Measurements from ENCODE around the gene ADAMTS3.
"Not testable (repeated sequence)": the region's sequence is repeated elsewhere in the genome, so short reads cannot be mapped to it uniquely, and the experiment has no call there.

The ADAMTS3 gene

DNA sequence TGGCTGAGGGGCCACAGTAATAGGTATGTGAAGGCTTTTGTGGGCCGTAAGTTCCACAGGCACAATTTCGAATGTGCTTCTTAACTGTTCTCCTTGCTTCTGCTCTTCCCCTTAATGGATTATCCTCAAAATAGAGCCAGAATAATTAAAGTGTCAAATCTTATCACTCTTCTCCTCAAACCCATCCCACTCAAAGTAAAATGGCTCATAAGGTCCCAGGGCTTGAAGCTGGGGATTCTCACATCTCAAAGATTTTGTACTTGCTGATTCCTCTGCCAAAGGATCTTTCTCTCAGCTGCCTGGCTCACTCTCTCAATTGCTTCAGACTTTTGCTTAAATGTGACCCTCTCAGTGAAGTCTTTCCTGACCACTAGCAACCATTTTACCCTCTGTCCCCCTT, 16.6 kb downstream of the ADAMTS3 start:
- DNase-seq (ENCODE audit: low read depth): no peak

DNA sequence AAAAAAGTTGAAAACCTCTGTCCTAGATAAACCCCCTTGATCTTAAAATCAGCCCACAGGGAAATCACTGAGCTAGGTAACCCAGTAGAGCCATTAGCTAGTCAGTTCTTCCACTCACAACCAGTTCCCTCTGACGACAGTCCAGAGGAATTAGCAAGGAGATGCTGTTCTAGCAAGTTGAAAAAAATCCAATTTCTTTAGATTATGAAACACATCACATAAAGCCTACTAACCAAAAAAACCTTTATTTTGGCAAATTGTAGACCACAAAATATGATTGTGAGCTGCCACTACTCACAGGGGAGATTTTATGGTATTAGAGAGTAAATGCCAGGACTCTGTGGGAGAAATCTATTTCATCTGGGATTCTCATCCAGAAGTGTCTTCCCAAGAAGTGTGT, 22.6 kb downstream of the ADAMTS3 start:
- no peak for DNase-seq (ENCODE audit: low read depth)

DNA sequence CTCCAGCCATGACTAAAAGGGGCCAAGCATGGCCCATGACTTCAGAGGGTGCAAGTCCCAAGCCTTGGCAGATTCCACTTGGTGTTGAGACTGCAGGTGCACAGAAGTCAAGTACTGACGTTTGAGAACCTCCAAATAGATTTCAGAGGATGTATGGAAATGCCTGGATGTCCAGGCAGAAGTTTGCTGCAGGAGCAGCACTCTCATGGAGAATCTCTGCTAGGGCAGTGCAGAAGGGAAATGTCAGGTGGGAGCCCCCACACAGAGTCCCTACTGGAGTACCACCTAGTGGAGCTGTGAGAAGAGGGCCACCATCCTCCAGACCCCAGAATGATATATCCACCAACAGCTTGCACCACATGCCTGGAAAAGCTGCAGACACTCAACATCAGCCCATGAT, 28.3 kb downstream of the ADAMTS3 start:
- DNase-seq (ENCODE audit: low read depth): not testable (repeated sequence)

DNA sequence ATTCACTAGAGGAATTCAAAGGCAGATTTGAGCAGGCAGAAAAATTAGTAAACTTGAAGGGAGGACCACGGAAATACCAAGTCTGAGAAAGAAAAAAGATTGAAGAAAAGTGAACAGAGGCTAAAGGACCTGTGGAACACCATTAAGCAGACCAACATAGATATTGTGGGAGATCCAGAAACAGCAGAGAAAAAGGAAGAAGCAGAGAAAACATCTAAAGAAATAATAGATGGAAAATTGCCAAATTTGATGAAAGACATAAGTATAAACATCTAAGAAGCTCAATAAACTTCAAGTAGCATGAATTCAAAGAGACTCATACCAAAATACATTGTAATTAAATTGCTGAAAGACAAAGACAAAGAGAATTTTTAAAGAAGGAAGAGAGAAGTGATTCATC, 31.0 kb downstream of the ADAMTS3 start:
- no peak for DNase-seq (ENCODE audit: low read depth)

DNA sequence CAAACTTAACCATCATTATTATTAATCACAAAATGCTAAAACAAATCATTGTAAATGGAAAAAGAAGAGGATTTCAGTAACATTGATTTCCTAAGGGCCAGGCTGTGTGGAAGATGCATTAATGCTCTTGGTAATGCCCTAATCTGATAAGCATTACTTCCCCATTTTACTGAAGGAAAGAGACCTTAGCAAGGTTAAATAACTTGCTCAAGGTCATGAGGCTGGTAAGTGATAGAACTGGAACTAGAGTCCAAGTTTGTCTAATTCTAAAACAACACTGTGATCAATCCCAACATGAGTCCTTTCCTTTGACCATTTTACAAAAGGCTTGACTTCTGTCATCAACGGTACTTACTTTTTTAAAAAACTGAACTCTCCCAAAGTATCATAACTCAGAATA, 32.6 kb downstream of the ADAMTS3 start:
- DNase-seq (ENCODE audit: low read depth): no peak

DNA sequence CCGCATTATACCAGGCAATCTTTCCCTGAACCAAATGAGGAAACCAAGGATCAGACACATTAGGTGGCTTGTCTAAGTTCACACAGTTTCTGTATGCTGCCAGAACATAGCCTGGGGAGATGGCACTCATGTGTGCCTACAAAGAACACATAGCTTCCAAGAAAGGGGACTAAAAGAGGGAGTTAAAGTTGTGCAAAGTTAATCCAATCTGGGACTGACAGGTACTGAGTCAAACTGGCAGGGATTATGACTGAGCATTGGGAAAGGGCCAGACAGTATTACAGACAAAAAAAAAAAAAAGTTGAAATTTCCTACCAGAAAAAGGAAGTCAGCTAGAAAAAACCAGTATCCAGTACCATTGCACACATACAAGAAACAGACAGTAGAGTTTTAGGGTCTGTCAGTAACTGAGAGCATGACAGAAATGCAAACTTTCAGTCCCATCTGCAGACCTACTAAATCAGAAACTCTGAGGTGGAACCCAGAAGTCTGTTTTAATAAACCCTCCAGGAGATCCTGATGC, 37.2 kb downstream of the ADAMTS3 start:
- DNase-seq (ENCODE audit: low read depth): no peak

DNA sequence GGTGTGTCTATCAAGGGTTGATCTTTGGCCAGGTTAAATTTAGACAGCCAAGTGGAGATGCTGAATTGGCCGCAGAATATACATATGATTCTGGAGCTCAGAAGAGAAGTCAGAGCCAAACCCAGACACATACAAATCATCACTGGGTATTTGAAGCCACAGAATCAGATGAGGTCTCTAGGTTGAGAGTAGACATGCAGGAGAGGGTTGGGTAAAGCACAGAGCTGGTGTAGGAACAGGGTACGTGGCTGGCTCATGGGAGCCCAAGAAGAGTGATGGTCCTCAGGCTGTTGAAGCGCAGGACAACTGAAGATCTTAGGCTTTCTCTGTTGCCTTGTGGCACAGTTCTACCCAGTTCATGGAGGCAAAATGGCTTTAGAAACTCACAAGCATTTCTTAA, 37.7 kb downstream of the ADAMTS3 start:
- no peak for DNase-seq (ENCODE audit: low read depth)

DNA sequence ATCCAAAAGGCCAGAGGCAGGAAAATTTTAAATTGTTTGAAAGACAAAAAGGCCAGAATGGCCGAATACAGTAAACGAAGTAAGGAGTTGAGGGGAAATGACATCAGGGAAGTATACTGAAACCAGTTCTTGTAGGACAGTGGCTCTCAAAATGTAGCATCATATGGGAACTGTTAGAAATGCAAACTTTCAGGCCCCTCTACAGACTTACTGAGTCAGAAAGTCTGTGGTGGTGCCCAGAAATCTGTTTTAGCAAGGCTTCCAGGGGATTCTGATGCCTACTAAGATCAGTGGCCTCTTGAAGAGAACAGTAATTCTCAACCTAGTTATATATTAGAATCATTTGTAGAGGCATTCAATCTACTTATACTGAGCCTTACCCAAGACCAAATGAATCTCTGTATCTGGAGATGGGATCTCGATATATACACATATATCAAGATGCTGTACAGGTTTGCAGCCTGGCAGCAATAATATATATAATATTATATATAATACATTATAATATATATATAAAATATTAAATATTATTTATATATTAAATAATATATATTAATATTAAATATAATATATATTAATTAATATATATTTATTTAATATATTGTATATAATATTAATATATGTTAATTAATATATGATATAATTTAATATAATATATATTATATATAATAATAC, 39.7 kb downstream of the ADAMTS3 start:
- DNase-seq (ENCODE audit: low read depth): no peak

DNA sequence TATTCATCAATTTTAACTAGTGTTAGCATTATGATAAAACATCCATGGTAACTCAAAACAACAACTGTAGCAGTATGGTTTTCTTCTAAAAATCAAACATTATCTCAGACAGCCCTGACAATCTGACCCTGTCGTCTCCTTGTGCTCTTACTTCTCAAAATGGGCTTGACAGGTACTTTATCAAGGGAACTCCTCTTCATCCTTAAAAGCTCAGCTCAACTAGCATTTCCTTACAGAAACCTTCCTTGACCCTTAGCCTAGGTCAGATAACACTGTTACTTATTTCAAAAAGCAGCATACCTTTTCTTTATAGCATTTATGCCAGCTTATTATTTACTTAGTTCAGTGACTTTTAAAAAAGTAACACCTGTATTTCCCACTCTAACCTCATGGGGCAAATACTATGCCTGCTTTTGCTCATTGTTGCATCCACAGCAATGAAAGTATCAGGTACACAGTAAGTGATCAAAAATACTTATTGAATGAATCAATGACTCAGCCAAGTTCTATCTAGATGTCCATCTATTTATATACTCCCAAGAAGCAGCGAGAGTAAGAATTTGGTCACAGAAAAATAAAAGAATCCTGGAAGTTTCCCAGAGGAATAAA, 41.9 kb downstream of the ADAMTS3 start:
- no peak for DNase-seq (ENCODE audit: low read depth)

DNA sequence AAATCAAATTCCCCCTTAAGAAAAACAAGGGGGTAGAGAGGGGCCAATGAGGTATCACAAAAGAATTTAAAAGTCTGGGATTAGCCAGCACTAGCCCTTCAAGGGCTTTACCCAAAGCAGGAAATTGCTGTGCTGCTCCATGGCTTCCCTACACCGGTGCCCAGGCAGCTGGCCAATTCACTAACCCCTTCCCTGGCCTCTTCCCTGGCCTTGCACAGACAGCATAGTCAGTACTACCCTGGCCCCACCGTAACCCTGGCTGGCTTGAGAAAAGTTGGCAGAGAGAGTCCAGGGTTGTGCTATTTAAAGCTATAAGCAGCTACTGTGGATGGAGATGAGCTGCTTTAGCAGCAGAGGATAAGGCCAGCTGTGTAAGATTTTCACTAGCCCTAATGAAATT, 43.1 kb downstream of the ADAMTS3 start:
- no peak for DNase-seq (ENCODE audit: low read depth)

DNA sequence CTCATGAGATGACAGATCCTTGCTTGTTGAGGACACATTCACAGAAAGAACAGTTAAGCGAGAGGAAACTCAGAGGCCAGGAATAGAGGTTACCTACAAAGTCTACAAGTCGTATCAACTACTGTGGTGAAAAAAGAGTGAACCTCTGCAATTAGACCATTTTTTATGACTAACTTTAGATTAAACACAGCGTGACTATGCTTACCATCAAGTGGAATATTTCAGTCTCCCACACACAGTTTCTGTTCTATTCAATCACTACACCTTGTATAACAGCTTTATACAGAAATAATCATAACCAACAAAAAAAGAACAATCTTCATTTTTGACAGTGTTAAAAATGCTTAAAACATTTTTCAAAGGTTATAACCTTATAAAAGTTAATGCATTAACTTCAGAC, 46.6 kb downstream of the ADAMTS3 start:
- no peak for DNase-seq (ENCODE audit: low read depth)

DNA sequence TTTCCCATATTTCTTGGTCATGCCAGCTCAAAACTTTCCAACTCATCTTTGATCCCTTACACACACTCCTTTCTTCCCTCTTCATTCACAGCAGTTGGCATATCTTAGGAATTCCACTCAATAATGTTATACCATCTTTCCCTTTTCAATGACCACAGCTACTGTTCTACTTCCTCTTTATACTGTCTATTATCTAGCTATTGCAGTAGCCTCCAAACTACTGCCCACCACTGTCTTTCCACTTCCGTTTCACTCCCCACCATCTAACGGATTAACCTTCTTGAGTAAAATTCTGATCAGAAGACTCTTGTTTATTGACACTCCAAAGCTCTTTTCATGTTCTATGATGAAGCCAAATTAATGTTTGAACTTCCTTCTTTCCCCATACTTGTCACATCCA, 55.8 kb downstream of the ADAMTS3 start:
- DNase-seq (ENCODE audit: low read depth): no peak

DNA sequence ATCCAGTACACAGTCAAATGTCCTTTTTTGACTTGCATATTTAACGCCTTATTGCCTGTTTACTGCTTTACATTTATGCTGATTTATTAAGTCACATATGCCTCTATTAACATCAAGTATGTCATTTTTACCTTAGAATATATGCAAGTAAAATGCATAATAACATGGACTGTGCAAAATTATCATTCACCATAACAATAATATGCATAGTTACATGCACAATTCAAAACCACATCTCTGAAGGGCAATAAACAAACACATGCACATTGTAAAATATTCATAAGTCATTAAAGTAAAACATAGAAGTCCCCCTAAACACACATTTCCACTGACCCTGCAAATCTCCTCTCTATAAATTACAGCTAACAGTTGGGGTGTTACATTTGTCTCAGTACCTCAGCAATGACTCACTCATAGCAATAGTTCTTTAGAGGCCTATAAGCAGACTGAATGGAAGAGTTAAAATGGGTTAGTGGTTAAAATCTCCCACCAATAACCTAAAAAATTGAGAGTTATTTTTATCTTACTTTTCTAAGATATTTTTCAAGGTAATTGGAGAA, 61.1 kb downstream of the ADAMTS3 start:
- DNase-seq (ENCODE audit: low read depth): no peak

DNA sequence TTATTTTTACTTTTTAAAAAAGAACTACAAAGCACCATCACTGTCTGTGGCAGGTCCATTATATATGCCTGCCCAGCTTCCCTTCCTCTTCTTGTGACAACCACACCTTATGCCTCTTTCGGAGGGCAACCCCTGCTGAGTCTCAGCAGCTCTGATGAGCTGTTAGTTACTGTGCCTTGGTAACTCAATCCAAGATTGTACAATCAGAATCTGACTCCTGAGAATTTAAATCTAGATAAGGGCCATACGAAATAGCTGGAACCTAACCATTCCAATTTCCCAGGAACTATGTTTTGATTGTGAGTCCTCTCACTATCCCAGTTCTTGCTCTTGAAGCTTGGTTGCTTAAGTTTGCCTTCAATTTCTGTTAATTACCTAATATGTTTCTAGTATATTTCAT, 61.9 kb downstream of the ADAMTS3 start:
- no peak for DNase-seq (ENCODE audit: low read depth)

DNA sequence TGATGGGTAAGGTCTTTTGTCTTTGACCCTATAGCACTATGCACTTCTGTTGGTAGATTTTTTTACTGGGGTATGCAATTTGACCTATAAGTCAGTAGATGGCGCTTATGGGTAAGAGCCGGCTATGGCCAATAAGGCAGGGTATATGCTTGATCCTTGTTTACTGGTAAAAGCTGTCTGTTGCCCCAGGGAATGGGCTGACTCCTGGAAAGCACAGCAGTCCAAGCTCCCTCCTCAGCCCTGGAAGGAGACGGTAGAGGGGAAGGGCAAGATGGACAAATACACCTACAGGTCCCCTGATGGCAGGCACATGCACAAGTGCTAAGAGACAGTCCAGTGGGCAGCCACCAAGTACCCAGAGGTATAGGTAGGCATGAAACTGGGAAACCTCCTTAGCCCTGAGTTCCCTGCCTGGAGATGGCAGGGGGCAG, 63.7 kb downstream of the ADAMTS3 start:
- DNase-seq (ENCODE audit: low read depth): no peak

DNA sequence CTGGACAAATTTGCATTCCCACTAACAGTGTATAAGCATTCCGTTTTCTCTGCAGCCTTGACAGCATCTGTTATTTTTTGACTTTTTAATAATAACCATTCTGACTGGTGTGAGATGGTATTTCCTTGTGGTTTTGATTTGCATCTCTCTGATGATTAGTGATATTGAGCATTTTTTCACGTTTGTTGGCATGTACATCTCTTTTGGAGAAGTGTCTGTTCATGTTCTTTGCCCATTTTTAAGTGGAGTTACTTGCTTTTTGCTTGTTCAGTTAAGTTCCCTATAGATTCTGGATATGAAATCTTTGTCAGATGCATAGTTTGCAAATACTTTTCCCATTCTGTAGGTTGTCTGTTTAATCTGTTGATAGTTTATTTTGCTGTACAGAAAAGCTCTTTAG, 68.8 kb downstream of the ADAMTS3 start:
- no peak for DNase-seq (ENCODE audit: low read depth)

DNA sequence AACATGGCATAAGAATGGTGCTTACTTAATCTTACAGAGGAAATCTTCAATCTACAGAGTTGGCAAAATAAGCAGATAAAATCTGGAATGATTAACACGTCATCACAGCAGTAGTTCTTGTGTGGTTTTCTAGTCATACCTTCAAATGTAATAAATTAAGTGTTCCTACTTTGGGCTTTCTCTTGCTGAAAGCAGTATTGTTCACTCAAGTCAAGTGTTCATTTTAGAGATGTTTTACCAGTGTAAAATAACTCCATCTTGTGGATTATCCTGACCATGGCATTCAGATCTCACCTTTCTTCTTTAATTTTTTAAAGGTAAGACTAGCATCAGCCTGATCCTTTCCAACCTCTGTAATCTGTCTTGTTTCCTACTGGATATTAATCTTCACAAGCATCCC, 72.9 kb downstream of the ADAMTS3 start:
- no peak for DNase-seq (ENCODE audit: low read depth)

DNA sequence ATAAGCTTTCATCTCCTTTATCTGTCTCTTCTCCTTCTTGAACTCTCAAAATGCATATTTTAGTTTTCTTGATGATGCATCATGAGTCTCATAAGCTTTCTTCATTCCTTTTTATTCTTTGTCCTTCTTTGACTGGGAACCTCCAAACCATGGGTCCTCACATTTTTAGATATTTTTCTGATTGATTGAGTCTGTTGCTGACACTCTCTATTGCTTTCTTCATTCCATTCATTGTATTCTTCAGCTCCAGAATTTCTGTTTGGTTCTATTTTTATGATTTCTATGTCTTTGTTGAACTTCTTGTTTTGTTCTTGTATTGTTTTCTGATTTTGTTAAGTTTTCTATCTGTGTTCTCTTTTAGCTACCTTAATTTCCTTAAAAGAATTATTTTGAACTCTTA, 74.9 kb downstream of the ADAMTS3 start:
- no peak for DNase-seq (ENCODE audit: low read depth)

DNA sequence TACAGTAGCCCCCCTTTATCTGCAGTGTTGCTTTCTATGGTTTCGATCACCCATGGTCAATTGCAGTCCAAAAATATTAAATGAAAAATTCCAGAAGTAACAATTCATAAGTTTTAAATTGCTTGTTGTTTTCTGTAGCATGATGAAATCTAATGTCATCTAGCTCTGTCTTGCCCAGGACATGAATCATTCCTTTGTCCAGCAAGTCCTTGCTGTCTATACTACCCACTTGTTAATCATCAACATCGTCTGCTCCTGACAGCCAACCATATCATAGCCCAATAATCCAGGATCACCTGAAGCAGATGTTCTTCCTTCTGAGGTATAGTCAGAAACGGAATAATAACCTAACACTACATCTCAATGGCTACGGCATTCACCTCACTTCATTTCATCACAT, 79.8 kb downstream of the ADAMTS3 start:
- DNase-seq (ENCODE audit: low read depth): no peak

DNA sequence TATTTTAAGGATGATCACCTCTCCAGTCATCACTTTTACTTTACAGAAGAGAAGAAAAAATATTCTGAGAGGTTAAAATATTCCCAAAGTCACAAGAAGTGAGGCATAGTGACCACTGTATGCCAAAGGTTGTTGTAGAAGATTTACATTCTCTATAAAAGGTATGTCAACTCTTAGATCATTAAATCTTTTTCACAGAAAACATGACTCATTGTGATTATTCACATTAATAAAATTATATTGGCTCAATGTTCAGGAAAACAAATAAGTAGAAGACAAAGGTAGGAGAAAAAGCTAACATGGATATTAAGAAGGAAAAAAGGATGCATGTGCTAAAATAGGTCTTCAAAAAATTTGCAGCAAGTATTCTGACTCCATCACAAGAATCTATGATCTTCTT, 82.0 kb downstream of the ADAMTS3 start:
- DNase-seq (ENCODE audit: low read depth): no peak

DNA sequence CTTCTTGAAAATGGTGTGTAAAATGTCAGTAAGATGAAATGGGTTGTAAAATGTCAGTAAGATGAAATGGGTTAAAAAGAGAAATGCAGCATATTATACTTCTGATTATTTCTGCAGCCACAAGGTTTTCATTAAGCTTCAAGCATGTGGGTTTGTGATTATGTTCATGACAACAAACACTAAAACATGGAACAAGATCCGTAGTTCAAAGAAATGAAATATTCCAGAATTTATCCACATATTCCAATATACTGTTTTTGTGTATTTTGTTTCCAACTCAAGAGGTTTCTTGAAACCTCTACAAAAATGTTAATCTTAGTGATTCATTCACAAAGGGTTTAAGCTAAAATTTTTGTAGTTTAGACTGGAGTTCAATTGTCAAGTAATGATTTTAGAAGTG, 84.0 kb downstream of the ADAMTS3 start:
- DNase-seq (ENCODE audit: low read depth): no peak

DNA sequence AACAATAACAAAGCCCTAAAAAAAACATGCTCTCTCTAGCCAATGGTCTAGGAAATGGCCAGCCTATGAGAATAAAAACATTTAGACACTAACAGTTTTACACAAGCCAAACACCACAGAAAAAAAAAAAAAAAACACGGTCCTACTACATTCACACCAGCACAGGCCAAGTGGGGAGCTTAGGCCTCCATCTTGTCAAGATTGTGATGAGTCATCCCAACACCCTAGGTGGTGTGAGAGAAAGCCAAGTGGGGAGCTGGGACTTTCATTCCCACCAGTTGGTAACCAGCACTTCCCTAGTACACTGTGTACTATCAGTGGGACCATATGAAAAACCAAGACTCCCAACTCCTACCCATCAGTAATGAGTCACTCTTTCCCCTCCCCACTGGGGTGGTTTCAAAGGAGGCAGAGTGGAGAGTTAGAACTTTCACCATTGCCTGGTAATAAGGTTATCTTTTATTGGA, 95.6 kb downstream of the ADAMTS3 start:
- no peak for DNase-seq (ENCODE audit: low read depth)

DNA sequence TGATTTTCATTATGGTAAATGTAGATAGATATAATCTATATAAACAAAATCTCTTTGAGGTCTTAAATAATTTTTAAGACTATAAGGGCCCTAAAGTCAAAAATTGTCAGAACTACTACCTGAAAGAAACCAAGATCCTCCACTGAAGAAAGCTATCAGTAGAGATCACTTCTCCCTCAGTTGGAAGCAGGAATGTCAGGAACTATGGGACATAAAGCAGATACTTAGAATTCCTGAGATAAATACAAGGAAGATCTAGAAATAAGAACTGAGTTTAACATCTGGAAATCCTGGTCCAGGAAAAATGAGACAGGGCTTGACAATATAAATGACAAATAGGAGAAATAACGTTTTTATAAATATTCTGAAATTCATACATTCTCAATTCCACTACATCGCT, 97.2 kb downstream of the ADAMTS3 start:
- DNase-seq (ENCODE audit: low read depth): no peak

Measured in activated T-helper 9 cell treated with anti-CD3 and anti-CD28 coated beads, Interleukin-2, amount 50 U/mL, for 16 hours (primary cell).